A673 (cell line): ENCODE results near the gene CEMIP.

Source experiments
- EZH2 ChIP-seq: fragments of 200-600 bp; sonication (generic); IDR thresholded peaks from 2 replicates; pipeline ENCODE4 v1.6.1; 2017; ENCODE audit warnings: borderline replicate concordance, low read depth, mild to moderate bottlenecking, mixed read lengths, antibody characterized with exemption, low read length; ENCODE audit not compliant: poor library complexity, severe bottlenecking
- TF ChIP-seq, protein P1 (sequence below): fragments of 300-800, 200-600 bp; sonication (generic); conservative IDR thresholded peaks from 2 replicates; pipeline ENCODE4 v1.5.1; 2017; ENCODE audit warnings: low read depth, mild to moderate bottlenecking, antibody characterized with exemption, low read length, moderate library complexity, mixed read lengths

DNA sequence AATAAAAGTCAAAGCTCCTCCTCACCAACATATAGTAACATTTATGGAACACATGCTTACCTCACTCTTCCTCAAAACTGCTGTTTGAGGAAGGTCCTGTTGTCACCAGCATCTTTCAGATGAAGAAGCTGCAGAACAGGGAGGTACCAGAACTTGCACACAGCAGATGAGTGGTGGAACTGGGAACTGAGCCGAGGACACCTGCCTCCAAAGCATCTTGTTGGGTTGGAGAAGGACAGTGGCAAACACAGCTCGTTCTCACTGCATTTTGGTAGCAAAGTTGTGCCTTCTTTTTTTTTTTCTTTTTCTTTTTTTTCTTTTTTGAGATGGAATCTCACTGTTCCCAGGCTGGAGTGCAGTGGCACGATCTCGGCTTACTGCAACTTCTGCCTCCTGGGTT is 76.0 kb downstream of the CEMIP start:
- TF ChIP-seq, protein P1, sequence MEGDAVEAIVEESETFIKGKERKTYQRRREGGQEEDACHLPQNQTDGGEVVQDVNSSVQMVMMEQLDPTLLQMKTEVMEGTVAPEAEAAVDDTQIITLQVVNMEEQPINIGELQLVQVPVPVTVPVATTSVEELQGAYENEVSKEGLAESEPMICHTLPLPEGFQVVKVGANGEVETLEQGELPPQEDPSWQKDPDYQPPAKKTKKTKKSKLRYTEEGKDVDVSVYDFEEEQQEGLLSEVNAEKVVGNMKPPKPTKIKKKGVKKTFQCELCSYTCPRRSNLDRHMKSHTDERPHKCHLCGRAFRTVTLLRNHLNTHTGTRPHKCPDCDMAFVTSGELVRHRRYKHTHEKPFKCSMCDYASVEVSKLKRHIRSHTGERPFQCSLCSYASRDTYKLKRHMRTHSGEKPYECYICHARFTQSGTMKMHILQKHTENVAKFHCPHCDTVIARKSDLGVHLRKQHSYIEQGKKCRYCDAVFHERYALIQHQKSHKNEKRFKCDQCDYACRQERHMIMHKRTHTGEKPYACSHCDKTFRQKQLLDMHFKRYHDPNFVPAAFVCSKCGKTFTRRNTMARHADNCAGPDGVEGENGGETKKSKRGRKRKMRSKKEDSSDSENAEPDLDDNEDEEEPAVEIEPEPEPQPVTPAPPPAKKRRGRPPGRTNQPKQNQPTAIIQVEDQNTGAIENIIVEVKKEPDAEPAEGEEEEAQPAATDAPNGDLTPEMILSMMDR = no peak
- no peak for TF ChIP-seq EZH2
